KOPT-K1 (cell line): ENCODE measurements around the gene ZFP36L1.

Experiments used
- H3K27ac ChIP-seq: fragments of 200-600 bp; sonication (generic); 2 replicates; pipeline ENCODE4 v1.5.1; 2016; ENCODE audit warnings: antibody characterized with exemption, mild to moderate bottlenecking, low read depth, low read length; ENCODE audit not compliant: poor library complexity, severe bottlenecking
- H3K36me3 ChIP-seq: fragments of 200-600 bp; sonication (generic); 2 replicates; pipeline ENCODE4 v1.5.1; 2017; ENCODE audit warnings: antibody characterized with exemption, mild to moderate bottlenecking, low read length, moderate library complexity; ENCODE audit not compliant: insufficient read depth
- H3K9me3 ChIP-seq: fragments of 200-600 bp; sonication (generic); 2 replicates; pipeline ENCODE4 v1.5.1; 2017; ENCODE audit warnings: antibody characterized with exemption, low read length, mild to moderate bottlenecking; ENCODE audit not compliant: insufficient read depth, poor library complexity, severe bottlenecking

Gene ZFP36L1, protein sequence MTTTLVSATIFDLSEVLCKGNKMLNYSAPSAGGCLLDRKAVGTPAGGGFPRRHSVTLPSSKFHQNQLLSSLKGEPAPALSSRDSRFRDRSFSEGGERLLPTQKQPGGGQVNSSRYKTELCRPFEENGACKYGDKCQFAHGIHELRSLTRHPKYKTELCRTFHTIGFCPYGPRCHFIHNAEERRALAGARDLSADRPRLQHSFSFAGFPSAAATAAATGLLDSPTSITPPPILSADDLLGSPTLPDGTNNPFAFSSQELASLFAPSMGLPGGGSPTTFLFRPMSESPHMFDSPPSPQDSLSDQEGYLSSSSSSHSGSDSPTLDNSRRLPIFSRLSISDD

DNA sequence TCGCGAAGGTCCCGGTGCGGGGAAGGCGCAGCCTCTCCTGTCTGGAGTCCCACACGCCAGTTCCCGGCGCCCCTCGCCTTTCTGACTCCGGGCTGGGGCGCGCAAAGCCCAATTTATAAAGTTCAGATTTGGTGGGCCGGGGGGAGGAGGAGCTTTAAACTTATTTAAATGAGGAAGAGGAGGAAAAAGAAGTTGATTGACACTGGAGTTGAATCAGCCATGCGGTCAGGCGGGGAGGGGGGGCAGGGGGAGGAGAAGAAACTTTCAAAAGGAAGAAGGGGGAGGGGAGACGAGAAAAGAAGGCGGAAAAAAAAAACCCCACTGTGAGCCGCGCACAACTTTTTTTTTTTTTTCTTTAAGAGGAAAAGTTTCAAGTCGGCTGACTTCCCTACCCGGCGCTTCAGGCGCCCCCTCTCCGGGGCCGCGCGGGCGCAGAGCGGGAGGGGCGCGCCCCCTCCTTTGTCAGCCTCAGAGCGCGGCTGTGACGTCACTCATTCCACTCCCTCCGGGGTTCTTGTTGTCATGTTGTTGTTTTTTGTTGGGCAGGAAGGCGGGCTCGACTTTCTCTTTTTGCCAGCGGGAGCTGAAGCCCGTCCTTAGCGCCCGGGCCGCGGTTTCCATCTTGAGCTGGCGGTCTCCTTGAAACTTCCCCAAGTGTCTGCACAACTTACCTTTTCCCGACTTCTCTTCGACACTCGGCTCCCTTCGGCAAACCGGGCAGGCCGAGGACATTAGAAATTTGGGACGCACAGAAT is at the start of gene ZFP36L1:
TSS of gene ZFP36L1 (minus strand) at position 89 of the 755 bp plus-strand sequence. CDS start 129 bp downstream, outside the sequence.
- H3K36me3 ChIP-seq: peaks cover 14% of the 10 kb centered on the region
- H3K27ac ChIP-seq: peak within 1 kb of the TSS; percentile 87
- H3K9me3 ChIP-seq: no peaks in the 10 kb centered on the region

DNA sequence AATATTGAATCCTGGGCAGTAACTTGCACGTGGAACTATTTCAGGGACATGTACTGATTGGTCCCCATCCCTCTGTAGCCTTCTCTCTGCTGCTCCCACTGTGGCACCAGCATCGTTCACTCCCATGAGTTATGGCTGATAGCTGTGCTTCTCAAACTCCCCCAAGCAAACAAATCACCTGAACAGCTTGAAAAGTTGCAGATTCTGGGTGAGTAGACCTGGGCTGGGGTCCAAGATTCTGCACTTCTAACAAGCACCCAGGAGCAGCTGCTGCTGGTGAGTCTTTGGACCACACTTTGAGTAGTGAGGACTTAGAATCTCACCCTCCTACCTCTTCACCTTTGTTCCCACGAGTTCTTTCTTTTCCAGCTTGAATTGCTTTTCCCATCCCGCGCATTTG is 49.4 kb upstream of the ZFP36L1 start:
- no peak overlapping the region for H3K27ac ChIP-seq
- no peaks in the 10 kb centered on the region for H3K36me3 ChIP-seq
- peaks cover under 1% of the 10 kb centered on the region for H3K9me3 ChIP-seq

DNA sequence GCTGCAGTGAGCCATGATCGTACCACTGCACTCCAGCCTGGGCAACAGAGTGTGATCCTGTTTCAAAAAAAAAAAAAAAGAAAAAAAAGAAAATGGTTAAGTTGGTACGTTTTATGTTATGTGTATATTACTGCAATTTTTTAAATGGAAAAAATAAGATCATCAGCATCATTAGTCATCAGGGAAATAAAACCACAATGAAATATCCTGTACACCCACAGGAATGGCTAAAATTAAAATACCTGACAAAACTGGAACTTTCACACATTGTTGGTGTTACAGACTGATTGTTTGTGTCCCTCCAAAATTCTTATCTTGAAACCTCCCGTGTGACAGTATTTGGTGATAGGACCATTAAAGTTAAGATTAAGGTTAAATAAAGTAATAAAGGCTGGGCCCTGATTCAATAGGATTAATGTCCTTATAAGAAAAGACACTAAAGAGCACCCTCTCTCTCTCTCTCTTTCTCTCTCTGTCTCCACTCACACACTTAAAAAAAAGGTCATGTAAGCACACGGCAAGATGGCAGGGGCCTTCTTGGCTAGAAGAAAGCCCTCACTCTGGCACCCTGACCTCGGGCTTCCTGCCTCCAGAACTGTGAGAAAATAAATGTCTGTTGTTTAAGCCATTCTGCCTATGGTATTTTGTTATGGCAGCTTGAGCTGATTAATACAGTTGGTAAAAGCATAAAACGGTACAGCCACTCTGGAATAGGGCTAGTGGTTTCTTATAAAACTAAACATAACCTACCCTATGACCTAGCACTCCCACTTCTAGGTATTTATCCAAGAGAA is 48.3 kb upstream of the ZFP36L1 start:
- no peaks in the 10 kb centered on the region for H3K36me3 ChIP-seq
- H3K9me3 ChIP-seq: peaks cover 11% of the 10 kb centered on the region
- no peak overlapping the region for H3K27ac ChIP-seq

- H3K27ac ChIP-seq: no peak overlapping the region
- H3K36me3 ChIP-seq: no peaks in the 10 kb centered on the region
- peaks cover 19% of the 10 kb centered on the region for H3K9me3 ChIP-seq
These were observed 47.6 kb upstream of the ZFP36L1 start for GRCh38 chr14:68840454-68840853.

- Histone ChIP-seq H3K9me3 (peaks cover 34% of the 10 kb centered on the region), H3K27ac (no peak overlapping the region), H3K36me3 (no peaks in the 10 kb centered on the region)
These were observed 43.2 kb upstream of the ZFP36L1 start for GRCh38 chr14:68836082-68836481.

- peaks cover 35% of the 10 kb centered on the region for H3K9me3 ChIP-seq
- no peak overlapping the region for H3K27ac ChIP-seq
- H3K36me3 ChIP-seq: no peaks in the 10 kb centered on the region
These were observed 41.9 kb upstream of the ZFP36L1 start for GRCh38 chr14:68834816-68835215.

GRCh38 chr14:68828698-68829097 is 35.8 kb upstream of the ZFP36L1 start:
- H3K36me3 ChIP-seq: no peaks in the 10 kb centered on the region
- H3K27ac ChIP-seq: no peak overlapping the region
- H3K9me3 ChIP-seq: peaks cover 5% of the 10 kb centered on the region

GRCh38 chr14:68825729-68826128 is 32.9 kb upstream of the ZFP36L1 start:
- Histone ChIP-seq H3K9me3 (no peaks in the 10 kb centered on the region), H3K27ac (no peak overlapping the region), H3K36me3 (no peaks in the 10 kb centered on the region)

- no peaks in the 10 kb centered on the region for H3K9me3 ChIP-seq
- H3K36me3 ChIP-seq: no peaks in the 10 kb centered on the region
- H3K27ac ChIP-seq: no peak overlapping the region
These were observed 31.9 kb upstream of the ZFP36L1 start for GRCh38 chr14:68824517-68825347.

DNA sequence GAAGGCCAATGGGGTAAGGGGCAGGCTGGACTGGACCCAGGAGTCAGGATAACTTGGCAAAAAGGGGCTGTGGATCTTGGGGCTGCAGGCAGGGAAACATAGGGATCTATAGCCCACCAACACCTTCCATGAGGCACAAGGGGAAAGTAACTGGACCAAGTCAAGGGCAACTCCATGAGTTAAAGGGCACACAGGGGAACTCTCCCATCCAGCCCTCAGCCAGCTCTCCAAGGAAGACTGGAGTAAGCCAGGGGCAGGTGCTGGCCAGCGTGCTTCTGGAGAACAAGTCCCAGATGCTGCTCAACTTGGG is 31.3 kb upstream of the ZFP36L1 start:
- Histone ChIP-seq H3K36me3 (no peaks in the 10 kb centered on the region), H3K9me3 (no peaks in the 10 kb centered on the region), H3K27ac (no peak overlapping the region)

GRCh38 chr14:68823434-68824206 is 30.8 kb upstream of the ZFP36L1 start:
- Histone ChIP-seq H3K27ac (no peak overlapping the region), H3K36me3 (no peaks in the 10 kb centered on the region), H3K9me3 (no peaks in the 10 kb centered on the region)

DNA sequence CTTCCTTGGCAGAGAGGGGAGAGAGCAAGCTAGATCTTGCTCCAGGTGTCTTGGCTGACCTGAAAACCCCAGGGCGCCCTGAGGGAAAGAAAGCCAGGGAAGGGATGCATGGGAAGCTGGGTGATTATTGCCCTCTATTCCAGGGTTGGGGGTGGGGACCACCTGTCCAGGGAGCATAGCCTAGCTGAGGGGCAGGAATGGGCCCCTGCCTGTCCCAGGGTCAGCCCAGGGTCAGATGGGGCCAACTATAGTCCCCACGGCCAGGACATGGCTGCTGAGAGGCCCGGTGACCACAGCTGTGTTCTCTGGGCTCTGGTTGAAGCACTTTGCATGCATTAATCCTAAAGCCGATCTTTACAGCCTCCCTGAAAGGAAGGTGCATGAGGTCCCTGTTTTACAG is 30.1 kb upstream of the ZFP36L1 start:
- Histone ChIP-seq H3K27ac (peak overlapping the region; percentile 64), H3K36me3 (no peaks in the 10 kb centered on the region), H3K9me3 (no peaks in the 10 kb centered on the region)

DNA sequence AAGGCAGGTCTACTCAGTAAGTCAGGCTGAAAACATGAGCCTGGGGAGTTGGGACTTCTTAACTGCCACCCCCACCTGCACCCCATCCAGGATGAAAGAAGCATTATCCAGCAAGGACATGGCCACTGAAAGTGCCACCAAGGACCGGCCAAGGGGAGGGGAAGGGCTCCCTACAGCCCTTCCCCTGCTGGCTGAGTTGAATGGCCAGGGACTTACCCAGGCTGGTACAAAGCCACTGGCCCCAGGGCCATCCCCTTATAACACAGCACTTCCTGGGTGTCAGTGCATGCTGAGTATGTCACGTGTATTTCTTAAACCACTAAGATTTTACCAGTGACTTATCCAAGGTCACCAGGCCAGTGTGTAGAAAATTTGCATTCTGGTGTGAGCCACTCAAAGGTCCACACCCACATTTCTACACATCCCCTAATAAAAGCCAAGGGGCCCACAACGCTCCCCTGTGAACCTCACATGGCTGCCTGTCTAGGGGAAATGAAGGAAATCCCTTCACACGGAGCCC is 29.3 kb upstream of the ZFP36L1 start:
- H3K9me3 ChIP-seq: no peaks in the 10 kb centered on the region
- no peaks in the 10 kb centered on the region for H3K36me3 ChIP-seq
- H3K27ac ChIP-seq: peak overlapping the region; percentile 64
